Activated T-cell treated with anti-CD3 and anti-CD28 coated beads for 48 hours (primary cell): ENCODE data around the gene GALNTL6.
"Not testable (repeated sequence)": the region's sequence is repeated elsewhere in the genome, so short reads cannot be mapped to it uniquely, and the experiment has no call there.

Experiments
- DNase-seq: peaks from one replicate; pipeline ENCODE4 v3.0.0-alpha.2; 2020; ENCODE audit warnings: low read depth

GALNTL6 gene

DNA sequence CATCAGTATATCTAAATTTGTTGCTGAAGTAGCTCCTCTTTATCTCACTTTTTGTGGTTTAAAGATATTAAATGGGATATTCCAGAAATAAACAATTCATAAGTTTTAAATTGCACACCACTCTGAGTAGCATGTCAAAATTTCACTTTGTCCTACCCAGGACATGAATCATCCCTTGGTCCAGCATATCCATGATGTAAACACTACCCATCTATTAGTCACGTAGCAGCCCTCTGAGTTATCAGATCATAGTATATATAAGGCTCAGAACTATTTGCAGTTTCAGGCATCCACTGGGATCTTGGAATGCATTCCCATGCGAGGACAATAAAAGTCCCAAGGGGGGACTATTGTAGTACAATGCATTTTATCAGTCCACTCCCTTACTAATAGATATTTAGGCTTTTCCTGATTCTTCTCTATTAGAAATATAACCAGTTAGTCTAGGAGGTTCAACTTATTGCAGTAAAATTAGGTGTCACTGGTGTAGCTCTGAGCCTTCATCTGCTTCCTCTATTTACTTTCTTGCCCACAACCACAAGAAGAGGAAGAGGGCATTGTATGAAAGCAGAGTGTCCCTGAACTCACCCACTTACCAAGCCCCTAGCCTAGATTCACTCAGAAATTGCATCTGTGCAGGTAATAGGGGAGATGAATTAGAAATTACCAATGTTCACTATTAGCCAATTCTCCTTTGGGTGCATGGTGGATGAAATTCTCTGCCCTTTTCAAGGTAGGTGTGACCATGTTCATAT is 945.6 kb downstream of the GALNTL6 start:
- no peak for DNase-seq

DNA sequence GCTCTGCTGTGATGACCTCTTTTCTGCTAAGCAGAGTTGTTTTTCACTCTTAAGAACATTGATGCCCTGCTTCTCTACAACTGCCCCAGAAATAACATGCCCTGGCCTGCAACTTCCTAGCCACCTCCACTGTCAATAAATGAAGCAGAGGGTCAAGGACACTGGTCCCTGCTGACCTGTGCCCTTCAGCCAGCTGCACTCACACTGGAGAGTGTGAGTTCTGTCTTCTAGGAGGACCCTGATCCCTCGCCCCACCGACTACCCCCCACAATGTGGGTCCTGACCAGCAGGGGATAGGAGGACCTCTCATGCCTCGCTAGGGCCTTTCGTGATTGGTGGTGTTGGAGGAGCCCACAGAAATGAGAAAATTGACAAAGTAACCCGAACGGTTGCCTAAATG is 947.3 kb downstream of the GALNTL6 start:
- no peak for DNase-seq

DNA sequence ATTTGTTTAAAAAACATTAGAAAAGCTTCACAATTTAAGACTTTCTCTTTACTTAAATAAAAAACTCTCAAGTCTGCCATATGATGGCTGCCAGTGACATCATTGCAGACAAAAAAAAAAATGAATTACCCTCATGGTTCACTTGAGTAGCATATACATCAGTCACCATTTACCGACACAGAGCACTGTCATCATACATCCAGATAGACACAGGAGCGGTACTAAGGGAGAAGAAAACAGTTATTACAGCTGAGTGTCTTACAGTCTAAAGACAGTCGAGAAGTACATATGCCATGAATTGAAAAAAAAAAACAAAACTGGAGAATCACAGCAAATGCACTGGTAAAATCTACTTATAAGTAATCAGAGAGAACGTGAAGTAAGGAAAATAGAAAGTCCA is 949.7 kb downstream of the GALNTL6 start:
- DNase-seq: no peak

DNA sequence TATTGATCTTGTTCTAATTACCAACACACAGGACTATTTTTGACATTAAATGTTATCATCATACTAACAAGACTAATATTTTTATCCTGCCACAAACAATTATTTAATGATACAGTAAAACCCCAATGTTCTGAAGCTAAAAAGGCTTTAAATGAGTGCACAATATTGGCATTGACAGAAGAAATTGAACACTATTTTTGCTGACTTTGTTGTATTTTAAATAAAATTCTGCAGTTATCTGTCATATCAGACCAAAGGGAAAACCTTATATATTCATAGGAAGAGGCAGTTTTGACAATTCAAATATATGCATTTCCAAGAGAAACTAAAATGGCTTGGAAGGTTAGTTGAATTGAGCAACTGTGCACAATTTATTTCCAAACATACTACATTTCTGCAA is 957.6 kb downstream of the GALNTL6 start:
- DNase-seq: no peak

DNA sequence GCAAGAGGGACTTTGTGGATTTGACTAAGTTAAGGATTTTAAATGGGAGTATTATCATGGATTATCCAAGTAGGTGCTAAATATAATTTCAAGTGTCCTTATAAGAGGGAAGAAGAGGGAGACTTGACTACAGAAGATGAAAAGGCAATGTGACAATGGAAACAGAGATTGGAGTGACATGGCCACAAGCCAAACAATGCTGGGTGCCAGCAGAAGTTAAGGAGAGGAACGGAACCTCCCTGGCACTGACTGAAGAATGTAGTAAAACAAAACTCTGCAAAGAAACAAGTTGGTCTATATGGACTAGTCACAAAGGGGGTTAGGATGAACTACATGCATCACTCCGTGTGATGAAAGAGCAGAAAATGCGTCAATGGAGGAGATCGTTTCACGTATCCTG is 959.6 kb downstream of the GALNTL6 start:
- DNase-seq: no peak

DNA sequence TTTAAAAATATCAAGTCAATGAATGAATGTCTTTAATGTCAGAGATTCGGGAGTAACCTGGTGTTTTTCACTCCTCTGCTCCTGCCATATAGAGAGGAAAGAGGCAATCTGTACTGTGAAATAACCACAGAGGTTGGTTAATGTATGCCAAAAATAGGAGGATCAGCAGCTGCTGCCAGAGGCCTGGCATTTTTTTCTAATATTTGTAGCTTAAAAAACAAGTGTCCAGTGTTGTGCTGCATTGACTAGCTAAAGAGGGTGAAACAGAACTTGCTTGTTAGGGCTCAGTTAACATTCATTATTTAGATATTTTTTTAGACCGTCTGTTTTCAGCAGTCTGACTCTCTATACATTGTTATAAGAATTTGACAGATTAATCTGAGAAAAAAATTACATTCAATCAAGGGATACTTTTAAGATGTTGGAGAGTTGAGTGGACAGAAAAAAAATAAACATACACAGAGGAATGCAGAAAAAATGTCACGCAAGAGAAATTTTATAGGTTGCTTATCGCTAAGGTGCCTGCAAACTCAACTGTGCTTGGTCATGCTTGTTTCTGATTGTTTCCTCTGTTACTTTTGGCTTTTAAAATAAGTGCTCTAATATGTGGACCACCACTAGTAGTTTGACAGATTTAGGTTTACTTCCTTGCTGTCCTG is 963.1 kb downstream of the GALNTL6 start:
- no peak for DNase-seq

DNA sequence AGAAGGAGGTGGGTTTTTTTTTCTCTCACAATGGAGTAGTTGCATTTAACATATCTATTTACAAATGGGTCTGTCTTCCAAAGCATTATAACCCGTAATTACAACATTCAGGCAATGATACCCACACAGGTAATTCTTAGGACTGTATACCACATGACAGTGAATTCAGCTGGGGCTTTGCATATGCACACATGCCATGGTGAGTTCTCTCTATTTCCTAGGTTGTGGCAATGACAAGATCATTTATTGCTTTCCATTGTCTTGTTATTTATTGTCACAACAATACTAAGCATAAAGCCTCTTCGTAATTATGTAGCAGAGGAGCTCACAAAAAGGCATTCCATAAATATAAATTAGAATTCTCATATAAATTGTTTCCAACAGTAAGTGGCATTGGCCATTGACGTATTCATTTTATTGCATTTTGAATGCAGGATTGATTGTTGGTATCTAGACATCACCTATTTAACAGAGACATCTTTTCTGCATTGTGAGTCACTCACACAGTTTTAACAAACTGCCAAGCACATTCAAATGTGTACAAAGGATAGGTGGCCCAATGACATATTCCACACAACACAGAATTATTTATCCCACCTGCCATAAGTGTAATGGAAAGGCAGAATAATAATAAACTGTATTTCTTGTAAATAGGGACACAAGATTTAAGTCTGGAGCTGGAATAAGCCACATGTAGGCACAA is 964.7 kb downstream of the GALNTL6 start:
- DNase-seq: no peak

DNA sequence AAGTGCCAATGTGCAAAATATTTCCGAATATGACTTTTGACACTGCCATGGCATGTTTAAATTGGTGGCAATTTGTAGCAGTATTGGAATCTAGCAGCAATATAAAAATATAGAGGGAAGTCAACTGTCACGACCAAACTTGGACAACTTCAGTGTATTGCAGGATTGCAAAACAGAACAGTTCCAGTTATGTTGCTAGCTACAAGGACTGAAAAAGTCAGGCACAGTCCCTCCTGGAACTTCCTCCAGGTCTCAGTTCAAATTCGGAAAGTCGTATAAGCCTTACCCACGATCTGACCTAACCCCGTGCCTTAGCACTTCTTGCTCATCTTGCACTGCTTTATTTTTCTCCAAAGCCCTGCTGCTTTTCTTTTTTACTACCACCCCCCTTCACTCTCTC is 965.4 kb downstream of the GALNTL6 start:
- DNase-seq: no peak

DNA sequence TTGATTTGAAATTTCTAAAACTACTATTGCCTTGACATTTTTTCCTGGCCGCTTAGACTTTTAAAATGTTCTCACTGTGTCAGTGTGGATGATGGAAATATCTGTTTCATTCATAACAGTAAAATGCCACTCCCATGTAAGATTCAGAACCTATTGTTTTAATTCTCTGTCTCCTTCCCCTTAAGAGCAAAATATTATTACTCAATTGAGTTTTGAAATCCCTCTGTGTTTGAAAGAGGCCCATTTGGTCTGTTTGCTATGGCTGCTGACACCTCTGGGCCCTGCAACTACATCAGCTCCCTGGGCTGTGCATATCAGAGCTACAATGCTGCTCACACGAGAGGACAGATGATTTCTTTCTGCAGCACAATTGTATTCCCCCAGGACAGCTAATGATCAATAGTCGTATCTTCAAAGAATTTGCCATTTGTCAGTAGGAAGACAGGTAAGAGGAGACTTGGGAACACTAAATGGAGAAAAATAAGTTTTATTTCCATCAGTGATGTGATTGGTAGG is 967.4 kb downstream of the GALNTL6 start:
- no peak for DNase-seq

DNA sequence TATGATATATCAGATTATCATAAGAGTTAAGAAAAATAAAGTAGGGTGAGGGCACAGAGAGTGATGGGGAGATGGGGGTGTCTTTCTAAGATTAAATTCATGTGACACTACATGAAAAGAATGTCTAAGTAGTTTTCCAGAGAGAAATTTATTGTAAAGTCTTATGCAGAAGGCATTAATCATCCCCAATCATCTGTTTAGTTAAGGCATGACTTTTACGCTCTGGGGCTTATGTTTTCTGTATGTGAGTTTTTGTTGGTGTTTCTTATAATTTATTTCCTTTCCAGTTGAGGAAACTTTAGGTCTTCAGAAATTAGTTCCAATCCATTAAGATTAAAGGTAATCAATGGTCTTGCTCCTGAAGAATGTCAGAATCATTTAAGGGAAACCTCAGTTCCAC is 972.4 kb downstream of the GALNTL6 start:
- DNase-seq: no peak

DNA sequence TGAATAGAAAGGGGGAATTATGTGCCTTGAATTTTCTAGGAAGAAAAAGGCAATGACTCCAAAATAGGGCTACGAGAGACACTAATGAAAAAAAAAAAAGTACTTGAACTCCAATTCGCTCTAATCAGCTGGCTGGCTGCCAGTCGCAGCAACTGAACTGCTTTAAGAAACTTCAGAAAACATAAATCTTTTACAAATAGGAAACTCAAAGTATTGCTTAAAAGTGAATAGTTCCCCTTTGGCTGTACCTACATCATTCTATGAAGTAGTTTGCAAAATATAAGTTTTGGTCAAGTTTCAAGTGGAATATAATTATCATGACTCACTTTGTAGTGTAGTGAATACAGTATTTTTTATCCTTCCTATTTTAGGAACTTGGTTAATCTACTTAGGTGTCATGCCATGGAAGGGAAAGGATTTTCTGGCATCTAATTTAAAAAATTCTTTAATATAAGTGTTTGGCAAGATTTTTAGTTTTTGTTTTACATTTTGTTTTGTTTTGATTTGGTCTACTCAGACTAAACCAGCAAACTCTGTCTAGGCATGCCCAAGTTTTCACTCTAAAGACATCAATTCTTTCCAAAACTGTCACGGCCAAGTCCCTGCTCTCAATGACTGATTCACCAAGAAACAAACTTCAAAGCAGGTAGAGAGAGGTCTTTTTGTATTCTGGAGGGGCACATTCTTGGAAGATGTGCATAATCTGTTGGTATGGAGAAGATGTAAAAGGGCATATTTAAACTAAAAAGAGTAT is 973.0 kb downstream of the GALNTL6 start:
- no peak for DNase-seq

DNA sequence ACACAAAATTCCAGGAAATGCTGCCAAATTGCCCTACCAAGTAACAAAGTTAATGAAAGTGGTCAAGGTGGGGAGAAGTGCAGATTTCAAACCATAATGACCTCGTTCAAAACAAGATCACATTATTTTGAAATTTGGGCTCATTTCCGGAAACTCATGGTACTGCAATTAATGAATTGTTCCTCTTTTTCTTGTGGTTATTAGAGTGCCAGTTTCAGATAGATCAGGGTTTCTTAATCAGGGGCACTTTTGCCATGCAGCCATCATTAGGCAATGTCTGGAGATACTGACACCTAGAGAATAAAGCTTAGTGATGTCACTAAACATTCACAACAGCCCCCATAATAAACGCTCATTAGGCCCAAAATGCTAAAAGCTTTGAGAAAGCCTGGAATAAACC is 973.9 kb downstream of the GALNTL6 start:
- no peak for DNase-seq

DNA sequence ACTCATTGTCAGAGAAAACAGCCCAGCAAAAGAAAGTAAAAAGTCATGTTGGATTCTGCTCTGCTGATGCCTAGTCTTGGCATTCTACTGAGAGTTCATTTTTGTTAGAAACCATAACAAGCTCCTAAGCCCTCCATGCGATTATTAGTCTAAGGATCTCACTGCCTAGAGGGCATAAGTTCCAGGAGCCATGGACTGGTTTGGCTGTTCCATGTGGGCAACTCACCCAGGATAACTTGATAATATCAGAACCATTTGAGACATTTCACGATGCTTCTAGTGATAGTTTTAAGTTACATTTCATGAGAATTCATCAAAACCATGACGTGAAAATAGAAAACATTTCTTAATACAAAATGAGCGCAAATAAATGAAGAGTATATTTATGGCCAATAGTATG is 978.6 kb downstream of the GALNTL6 start:
- DNase-seq: no peak

DNA sequence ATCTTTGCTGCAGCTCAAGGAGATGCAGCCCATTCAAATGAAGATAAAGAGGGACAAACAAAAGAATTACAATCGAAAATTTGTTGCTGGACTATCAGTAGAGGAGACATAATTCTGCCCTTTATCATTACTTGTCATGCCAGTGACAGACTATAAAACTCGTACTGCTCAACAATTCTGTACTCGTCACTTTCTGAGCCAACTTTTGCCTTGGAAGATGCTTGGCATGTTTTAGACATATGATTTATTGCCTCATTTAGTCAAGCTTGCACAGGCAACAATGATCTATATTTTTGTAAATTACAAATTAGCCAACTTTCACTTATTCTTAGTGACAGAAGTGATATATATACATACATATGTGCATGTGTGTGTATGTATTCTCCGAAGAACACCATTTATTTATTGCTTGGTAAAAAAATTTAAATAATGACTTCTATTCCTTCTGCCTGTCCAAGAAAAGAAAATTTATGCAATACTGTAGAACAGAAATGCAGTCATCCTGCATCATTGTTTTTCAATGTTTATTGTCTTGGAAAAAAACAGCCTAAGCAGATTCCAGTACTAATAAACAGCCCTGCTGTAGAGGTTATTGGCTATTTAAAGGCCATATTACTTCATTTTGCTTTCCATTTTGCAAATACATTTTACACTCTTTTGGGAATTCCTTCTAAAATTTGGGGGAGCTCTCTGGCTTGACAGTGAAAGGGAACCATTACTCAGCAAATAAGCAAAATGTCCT is 980.5 kb downstream of the GALNTL6 start:
- no peak for DNase-seq

DNA sequence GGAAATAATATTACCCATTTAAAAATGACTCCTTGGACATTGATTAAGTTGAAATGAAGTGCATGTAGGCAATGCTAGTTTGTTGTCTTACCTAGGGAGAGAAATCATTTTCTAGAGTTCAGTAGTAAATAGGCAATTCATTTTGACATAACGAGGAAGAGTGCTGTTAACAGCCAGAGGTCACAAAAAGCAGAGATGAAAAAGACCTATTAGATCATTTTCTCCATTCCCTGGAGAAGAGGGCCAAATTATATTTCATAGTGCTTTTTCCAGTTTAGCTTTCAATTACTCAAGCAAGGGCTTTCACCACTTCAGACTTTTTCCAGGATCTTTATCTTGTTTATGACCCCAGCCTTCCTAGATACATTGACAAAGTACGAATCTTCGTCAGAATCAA is 981.1 kb downstream of the GALNTL6 start:
- DNase-seq: no peak

DNA sequence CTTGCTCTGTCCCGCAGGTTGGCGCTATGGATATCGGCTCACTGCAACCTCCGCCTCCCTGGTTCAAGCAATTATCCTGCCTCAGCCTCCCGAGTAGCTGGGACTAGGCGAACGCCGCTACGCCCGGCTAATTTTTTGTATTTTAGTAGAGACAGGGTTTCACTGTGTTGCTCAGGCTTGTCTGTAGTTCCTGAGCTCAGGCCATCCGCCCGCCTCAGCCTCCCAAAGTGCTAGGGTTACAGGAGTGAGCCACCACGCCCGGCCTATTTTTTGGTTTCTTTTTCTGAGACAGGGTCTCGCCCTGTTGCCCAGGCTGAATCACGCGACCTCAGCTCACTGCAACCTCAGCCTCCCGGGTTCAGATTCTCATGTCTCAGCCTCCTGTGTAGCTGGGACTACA is 984.1 kb downstream of the GALNTL6 start:
- DNase-seq: not testable (repeated sequence)

DNA sequence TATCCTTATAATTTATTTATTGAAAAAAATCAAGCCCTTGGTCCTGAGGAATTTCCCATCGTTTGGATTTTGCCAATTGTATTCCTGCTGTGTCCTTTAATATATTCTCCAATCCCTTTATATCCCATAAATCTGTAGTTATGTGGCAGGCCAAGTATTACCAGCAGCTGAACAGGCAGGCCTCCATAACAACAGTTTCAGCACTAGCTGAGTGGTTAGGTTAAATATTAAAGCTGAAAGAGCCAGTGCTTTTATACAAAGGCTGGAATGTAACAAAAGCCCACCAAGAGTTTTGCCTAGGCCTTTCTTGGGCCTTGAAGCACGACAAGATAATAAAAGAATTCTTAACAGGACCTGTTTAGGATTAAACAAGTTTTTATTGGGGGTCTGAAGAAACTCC is 988.8 kb downstream of the GALNTL6 start:
- no peak for DNase-seq

DNA sequence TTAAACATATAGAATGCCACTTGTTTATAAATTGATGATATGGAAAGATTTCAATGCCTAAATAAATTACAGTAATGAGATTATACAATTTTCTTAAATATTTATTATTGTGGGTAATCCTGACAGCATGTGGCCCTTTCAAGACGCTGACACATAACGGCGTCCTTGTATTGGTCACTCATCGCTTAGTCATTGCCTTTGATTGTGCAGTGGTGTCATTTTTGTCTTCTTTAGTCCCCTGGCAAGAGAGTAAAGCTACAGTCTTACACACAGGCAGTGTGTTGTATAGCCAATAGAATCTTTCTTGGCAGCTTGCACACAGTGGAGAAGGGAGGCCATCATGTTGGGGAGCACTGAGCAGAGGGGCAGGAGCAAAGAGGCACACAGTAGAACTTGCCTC is 993.6 kb downstream of the GALNTL6 start:
- no peak for DNase-seq

DNA sequence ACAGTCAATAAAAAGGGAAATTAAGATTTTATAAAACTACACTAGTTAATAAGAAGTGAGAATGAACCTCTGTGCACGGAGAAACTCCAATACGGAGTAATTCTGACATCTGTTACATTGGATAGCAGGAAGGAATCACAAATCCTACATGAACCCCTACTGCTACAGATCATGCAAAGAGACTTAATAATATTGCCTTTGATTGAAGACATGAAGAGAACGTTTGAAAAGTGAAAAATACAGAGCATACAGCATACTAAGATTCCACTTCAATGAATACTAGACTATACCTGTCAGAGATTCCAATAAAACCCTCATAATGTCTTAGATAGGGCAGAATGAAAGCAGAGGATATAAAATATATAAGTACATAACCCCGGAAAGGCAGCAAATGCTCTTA is 995.0 kb downstream of the GALNTL6 start:
- no peak for DNase-seq

DNA sequence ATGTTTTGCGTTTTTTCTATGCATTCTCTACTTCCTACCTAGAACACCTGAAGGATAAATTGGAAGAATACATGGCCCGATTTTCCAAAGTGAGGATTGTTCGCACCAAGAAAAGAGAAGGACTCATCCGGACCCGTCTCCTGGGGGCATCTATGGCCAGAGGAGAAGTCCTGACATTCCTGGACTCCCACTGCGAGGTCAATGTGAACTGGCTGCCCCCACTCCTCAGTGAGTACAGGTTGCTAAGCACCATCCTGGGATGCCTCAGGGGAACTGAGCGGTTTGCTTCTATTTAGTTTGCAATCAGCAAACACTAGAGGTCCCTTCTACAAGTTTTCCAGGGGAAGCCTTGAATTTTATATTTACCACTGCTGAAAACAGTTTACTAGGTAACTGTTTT is 996.1 kb downstream of the GALNTL6 start:
- no peak for DNase-seq

DNA sequence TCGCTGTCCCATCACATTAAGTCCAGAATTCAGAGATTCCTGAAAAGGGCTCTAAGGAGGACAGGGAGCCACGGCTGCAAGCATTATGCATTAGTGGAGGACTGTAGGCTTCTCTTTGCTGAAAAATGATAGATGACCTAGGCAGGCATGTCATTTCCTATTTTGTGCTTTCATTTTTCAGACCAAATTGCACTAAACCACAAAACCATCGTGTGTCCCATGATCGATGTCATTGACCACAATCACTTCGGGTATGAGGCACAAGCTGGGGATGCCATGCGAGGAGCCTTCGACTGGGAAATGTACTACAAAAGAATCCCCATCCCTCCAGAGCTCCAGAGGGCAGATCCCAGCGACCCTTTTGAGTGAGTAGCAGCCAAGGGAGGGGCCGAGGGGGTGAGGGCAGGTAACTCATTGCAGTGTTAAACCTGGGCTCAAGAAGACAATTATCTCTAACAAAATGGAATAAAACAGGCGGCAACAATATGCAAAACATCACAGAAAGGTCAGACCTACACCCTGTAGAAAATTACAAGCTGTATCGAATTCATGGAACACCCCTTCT is 1000.2 kb downstream of the GALNTL6 start:
- DNase-seq: no peak
